Measurements from ENCODE around the gene ZNRF1. TPM values are rescaled to one million over a fixed set of nuclear protein-coding genes. Genes with fewer than 3 reads are reported as not detected.
"Not testable (repeated sequence)": the region's sequence is repeated elsewhere in the genome, so short reads cannot be mapped to it uniquely, and the experiment has no call there.

Gene ZNRF1
- total and polyA plus RNA-seq, 4 donors = 7.9 to 10.9 (median 9.2) TPM

DNA sequence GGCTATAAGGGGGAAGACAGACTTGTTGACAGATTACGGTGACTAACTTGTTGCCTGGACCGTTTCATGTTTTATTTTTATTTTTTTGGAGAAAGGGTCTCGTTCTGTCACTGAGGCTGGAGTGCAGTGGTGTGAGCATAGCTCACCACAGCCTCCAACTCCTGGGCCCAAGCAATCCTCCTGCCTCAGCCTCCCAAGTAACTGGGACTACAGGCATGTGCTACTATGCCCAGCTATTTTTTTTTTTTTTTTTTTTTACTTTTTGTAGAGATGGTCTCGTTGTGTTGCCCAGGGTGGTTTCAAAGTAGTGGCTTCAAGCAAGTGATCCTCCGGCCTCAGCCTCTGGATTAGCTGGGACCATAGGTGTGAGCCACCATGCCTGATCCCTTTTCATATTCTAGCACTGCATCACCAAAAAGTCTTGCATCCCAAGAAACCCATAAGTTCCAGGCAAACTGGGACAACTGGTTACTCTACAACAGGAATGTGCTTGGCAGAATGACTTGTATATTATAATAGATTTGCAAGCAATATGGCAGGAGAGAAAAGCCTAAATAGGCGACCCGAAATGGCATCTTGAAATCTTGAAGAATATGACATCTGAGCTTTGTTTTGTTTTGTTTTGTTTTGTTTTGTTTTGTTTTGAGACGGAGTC lies 11.7 kb upstream of the ZNRF1 start:
- Histone ChIP-seq H3K27me3 (ENCODE audit: control insufficient read depth in 4 of 4, insufficient read depth in 4 of 4, low read length in 3 of 4) (no peaks in the 10 kb centered on the region), H3K9me3 (ENCODE audit: control insufficient read depth in 4 of 4, low read length in 3 of 4) (no peaks in the 10 kb centered on the region), H3K4me1 (ENCODE audit: control insufficient read depth in 4 of 4, insufficient read depth in 4 of 4, low read length in 3 of 4) (peaks cover 10 to 38% (median 17%) of the 10 kb centered on the region in 4 donors), H3K27ac (ENCODE audit: low read depth in 1 of 2, low read length in 2 of 2) (no peak overlapping the region), H3K36me3 (ENCODE audit: control insufficient read depth in 4 of 4, insufficient read depth in 3 of 4, low read depth in 1 of 4, low read length in 3 of 4) (no peaks in the 10 kb centered on the region), H3K9ac (ENCODE audit: low read depth in 1 of 2, low read length in 2 of 2) (no peak overlapping the region), H3K4me3 (ENCODE audit: low read depth in 1 of 3, low read length in 3 of 3) (no peak overlapping the region)
- 86% methylated on average over 8 of the region's 8 CpGs for WGBS
- TF ChIP-seq JUND (IDR thresholded peaks at IDR 0.05) (no peak), TAF1 (conservative IDR thresholded peaks at IDR 0.05) (no peak), SP1 (IDR thresholded peaks at IDR 0.05) (no peak), GABPA (IDR thresholded peaks at IDR 0.05 in 1 of 2, conservative IDR thresholded peaks at IDR 0.05 in 1 of 2) (no peak), RXRA (IDR thresholded peaks at IDR 0.05) (no peak), HNF4A (conservative IDR thresholded peaks at IDR 0.05) (no peak), RAD21 (IDR thresholded peaks at IDR 0.05) (no peak), NR2F2 (IDR thresholded peaks at IDR 0.05) (no peak), FOXA2 (IDR thresholded peaks at IDR 0.05) (no peak), HNF4G (IDR thresholded peaks at IDR 0.05) (no peak), EGR1 (IDR thresholded peaks at IDR 0.05; ENCODE audit: low read depth in 2 of 2) (no peak), YY1 (IDR thresholded peaks at IDR 0.05) (no peak), FOXA1 (IDR thresholded peaks at IDR 0.05) (no peak)
- TF ChIP-seq, protein P1, sequence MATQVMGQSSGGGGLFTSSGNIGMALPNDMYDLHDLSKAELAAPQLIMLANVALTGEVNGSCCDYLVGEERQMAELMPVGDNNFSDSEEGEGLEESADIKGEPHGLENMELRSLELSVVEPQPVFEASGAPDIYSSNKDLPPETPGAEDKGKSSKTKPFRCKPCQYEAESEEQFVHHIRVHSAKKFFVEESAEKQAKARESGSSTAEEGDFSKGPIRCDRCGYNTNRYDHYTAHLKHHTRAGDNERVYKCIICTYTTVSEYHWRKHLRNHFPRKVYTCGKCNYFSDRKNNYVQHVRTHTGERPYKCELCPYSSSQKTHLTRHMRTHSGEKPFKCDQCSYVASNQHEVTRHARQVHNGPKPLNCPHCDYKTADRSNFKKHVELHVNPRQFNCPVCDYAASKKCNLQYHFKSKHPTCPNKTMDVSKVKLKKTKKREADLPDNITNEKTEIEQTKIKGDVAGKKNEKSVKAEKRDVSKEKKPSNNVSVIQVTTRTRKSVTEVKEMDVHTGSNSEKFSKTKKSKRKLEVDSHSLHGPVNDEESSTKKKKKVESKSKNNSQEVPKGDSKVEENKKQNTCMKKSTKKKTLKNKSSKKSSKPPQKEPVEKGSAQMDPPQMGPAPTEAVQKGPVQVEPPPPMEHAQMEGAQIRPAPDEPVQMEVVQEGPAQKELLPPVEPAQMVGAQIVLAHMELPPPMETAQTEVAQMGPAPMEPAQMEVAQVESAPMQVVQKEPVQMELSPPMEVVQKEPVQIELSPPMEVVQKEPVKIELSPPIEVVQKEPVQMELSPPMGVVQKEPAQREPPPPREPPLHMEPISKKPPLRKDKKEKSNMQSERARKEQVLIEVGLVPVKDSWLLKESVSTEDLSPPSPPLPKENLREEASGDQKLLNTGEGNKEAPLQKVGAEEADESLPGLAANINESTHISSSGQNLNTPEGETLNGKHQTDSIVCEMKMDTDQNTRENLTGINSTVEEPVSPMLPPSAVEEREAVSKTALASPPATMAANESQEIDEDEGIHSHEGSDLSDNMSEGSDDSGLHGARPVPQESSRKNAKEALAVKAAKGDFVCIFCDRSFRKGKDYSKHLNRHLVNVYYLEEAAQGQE (IDR thresholded peaks at IDR 0.05) = no peak
- TF ChIP-seq, protein P2, sequence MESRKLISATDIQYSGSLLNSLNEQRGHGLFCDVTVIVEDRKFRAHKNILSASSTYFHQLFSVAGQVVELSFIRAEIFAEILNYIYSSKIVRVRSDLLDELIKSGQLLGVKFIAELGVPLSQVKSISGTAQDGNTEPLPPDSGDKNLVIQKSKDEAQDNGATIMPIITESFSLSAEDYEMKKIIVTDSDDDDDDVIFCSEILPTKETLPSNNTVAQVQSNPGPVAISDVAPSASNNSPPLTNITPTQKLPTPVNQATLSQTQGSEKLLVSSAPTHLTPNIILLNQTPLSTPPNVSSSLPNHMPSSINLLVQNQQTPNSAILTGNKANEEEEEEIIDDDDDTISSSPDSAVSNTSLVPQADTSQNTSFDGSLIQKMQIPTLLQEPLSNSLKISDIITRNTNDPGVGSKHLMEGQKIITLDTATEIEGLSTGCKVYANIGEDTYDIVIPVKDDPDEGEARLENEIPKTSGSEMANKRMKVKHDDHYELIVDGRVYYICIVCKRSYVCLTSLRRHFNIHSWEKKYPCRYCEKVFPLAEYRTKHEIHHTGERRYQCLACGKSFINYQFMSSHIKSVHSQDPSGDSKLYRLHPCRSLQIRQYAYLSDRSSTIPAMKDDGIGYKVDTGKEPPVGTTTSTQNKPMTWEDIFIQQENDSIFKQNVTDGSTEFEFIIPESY (IDR thresholded peaks at IDR 0.05) = no peak
- TF ChIP-seq, protein P3, sequence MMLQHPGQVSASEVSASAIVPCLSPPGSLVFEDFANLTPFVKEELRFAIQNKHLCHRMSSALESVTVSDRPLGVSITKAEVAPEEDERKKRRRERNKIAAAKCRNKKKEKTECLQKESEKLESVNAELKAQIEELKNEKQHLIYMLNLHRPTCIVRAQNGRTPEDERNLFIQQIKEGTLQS (IDR thresholded peaks at IDR 0.05) = no peak
- TF ChIP-seq, protein P4, sequence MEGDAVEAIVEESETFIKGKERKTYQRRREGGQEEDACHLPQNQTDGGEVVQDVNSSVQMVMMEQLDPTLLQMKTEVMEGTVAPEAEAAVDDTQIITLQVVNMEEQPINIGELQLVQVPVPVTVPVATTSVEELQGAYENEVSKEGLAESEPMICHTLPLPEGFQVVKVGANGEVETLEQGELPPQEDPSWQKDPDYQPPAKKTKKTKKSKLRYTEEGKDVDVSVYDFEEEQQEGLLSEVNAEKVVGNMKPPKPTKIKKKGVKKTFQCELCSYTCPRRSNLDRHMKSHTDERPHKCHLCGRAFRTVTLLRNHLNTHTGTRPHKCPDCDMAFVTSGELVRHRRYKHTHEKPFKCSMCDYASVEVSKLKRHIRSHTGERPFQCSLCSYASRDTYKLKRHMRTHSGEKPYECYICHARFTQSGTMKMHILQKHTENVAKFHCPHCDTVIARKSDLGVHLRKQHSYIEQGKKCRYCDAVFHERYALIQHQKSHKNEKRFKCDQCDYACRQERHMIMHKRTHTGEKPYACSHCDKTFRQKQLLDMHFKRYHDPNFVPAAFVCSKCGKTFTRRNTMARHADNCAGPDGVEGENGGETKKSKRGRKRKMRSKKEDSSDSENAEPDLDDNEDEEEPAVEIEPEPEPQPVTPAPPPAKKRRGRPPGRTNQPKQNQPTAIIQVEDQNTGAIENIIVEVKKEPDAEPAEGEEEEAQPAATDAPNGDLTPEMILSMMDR (IDR thresholded peaks at IDR 0.05; ENCODE audit: low read depth, low read length, missing input control) = no peak
- TF ChIP-seq, protein P5, sequence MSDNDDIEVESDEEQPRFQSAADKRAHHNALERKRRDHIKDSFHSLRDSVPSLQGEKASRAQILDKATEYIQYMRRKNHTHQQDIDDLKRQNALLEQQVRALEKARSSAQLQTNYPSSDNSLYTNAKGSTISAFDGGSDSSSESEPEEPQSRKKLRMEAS (IDR thresholded peaks at IDR 0.05) = no peak
- no peak for DNase-seq (ENCODE audit: low spot score)

DNA sequence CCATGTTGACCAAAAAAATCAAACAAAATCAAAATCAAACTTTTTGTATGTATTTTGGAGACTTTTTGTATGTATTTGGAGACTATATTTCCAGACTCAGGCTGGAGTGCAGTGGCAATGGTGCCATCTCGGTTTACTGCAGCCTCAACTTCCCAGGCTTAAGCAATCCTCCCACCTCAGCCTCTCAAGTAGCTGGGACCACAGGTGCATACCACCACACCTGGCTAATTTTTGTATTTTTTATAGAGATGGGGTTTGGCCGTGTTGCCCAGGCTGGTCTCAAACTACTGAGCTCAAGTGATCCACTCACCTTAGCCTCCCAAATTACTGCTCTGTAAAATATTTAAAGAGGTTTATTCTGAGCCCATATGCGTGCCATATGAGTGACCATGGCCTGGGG lies 9.0 kb upstream of the ZNRF1 start:
- H3K27me3 ChIP-seq (ENCODE audit: control insufficient read depth in 4 of 4, insufficient read depth in 4 of 4, low read length in 3 of 4); DNase-seq (ENCODE audit: low spot score); H3K9ac ChIP-seq (ENCODE audit: low read depth in 1 of 2, low read length in 2 of 2); H3K36me3 ChIP-seq (ENCODE audit: control insufficient read depth in 4 of 4, insufficient read depth in 3 of 4, low read depth in 1 of 4, low read length in 3 of 4); H3K9me3 ChIP-seq (ENCODE audit: control insufficient read depth in 4 of 4, low read length in 3 of 4); H3K4me3 ChIP-seq (ENCODE audit: low read depth in 1 of 3, low read length in 3 of 3): not testable (repeated sequence)
- Histone ChIP-seq H3K4me1 (ENCODE audit: control insufficient read depth in 4 of 4, insufficient read depth in 4 of 4, low read length in 3 of 4) (peaks cover 7 to 46% (median 20%) of the 10 kb centered on the region in 4 donors), H3K27ac (ENCODE audit: low read depth in 1 of 2, low read length in 2 of 2) (peak overlapping the region; percentile 38 to 94)
- 97% methylated on average over 3 of the region's 3 CpGs for WGBS
